Activated CD4-positive, alpha-beta T cell treated with anti-CD3 and anti-CD28 coated beads for 36 hours (primary cell): Measurements from ENCODE around the gene AGR3. TPM values are rescaled to one million over a fixed set of nuclear protein-coding genes. Genes with fewer than 3 reads are reported as not detected.
"Not testable (repeated sequence)": the region's sequence is repeated elsewhere in the genome, so short reads cannot be mapped to it uniquely, and the experiment has no call there.

Source experiments
- ATAC-seq: fragments of 200-7000 bp; cut with Tn5 transposase; one replicate; pipeline ENCODE4 v1.10.0; 2021; ENCODE audit warnings: mild to moderate bottlenecking, moderate library complexity
- CTCF ChIA-PET: fragments of 350-600 bp; sonication (Branson Sonifier 250); formaldehyde crosslinking; loops from one replicate; lab custom pipeline; 2021; ENCODE audit warnings: antibody characterized with exemption; lab: Charles Lee
- POLR2A ChIA-PET: fragments of 350-600 bp; sonication (Branson Sonifier 250); formaldehyde crosslinking; loops from one replicate; lab custom pipeline; 2021; ENCODE audit warnings: antibody characterized with exemption, inconsistent platforms; lab: Charles Lee
- DNase-seq: peaks from one replicate; pipeline ENCODE4 v3.0.0-alpha.2; 2020
- H3K27ac Mint-ChIP-seq: one replicate; pipeline ENCODE4 v1.8.0; 2021; ENCODE audit warnings: mixed read lengths
- H3K27me3 Mint-ChIP-seq: one replicate; pipeline ENCODE4 v1.8.0; 2021; ENCODE audit warnings: mixed read lengths
- H3K36me3 Mint-ChIP-seq: one replicate; pipeline ENCODE4 v1.8.0; 2021; ENCODE audit warnings: low read depth, mixed read lengths
- H3K4me1 Mint-ChIP-seq: one replicate; pipeline ENCODE4 v1.8.0; 2021; ENCODE audit warnings: mixed read lengths
- H3K4me3 Mint-ChIP-seq: one replicate; pipeline ENCODE4 v1.8.0; 2021; ENCODE audit warnings: mild to moderate bottlenecking, moderate library complexity, mixed read lengths
- H3K9me3 Mint-ChIP-seq: one replicate; pipeline ENCODE4 v1.8.0; 2021; ENCODE audit warnings: low read depth, mixed read lengths
- intact Hi-C, 2 experiments: fragments of 100-400 bp; cut with DNase I in 1 of 2; cut with micrococcal nuclease in 1 of 2; formaldehyde crosslinking; loops; one replicate each; pipeline versions ENCODE4 v1.14.2 to v1.15.1; 2022 to 2024; cut with DNase I, micrococcal nuclease
- total RNA-seq, 2 experiments: library from RNA; stranded (reverse); gene quantifications; one replicate each; pipeline ENCODE4 v1.2.3, GENCODE V29; 2021

AGR3 gene
- total RNA-seq, 2 experiments from 2014 or later, result not detected

DNA sequence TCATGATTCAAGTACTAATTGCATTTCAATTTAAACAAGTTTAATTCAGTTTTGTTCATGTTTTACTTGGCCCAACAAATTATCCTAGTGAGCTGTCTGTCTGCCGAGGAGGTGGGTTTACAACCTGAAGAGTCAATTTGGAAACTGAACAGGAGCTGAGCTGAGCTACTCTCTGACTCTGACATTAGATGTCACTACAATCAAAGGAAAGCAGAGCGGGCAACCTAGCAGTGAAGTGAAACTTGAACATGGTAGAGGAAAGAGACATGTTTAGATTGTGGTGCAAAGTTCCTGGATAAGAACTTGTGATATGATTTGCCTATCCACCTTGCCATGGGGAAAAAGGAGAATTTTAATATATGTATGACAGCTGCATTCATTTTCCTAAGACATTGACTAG, 9.6 kb upstream of the AGR3 start:
- Mint-ChIP-seq H3K4me3 (no peak overlapping the region), H3K36me3 (no peaks in the 10 kb centered on the region), H3K27ac (no peak overlapping the region), H3K4me1 (peaks cover 18% of the 10 kb centered on the region), H3K27me3 (peaks cover 1% of the 10 kb centered on the region), H3K9me3 (no peaks in the 10 kb centered on the region)
- peak; percentile 63 for ATAC-seq
- peak; percentile 18 for DNase-seq
- CTCF ChIA-PET, result interaction anchor here (1.0 to 4.3 kb wide), 8 partner anchors 8 to 1428 kb away, joined by 3 to 29 read pairs (median 4); no protein-coding TSS in a partner anchor
- intact Hi-C loops, result loop anchor here (1.0 kb wide), 1 partner anchor 27 kb away; no protein-coding TSS in a partner anchor
- POLR2A ChIA-PET, result no interaction called here

DNA sequence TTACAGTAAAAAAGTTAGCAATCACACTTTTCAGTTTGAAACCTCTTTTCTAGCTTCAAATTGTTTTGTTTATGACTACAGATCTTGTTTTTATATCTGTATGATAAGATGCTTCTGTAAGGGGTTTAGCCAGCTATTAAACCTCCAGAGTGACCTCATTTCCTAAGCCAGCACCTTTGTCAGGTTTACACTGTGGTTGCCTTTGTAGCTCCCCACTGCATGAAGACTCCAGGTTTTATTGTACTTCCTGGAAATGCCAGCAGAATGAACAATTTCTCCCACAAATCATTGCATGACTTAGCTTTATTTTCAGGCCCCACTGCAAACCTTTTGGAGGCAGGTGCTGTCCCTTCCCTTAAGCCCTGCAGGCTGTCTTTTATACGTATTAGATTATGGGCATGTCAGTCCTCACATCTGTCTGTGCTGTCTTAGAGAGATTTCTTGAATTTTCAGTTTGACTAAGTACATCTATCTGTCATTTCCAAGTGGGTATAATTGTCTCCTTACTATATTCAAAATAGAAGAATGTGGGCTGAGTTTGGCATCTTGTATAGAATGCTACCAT, 8.2 kb upstream of the AGR3 start:
- no peaks in the 10 kb centered on the region for H3K9me3 Mint-ChIP-seq
- H3K4me3 Mint-ChIP-seq, result no peak overlapping the region
- no peak overlapping the region for H3K27ac Mint-ChIP-seq
- no peaks in the 10 kb centered on the region for H3K36me3 Mint-ChIP-seq
- DNase-seq, result no peak
- POLR2A ChIA-PET, result interaction anchor here (0.6 kb wide), 1 partner anchor 795 kb away, joined by 4 read pairs; no protein-coding TSS in a partner anchor
- CTCF ChIA-PET, result interaction anchor here (0.5 to 1.6 kb wide), 3 partner anchors 8 to 43 kb away, joined by 3 to 6 read pairs (median 4); partner anchors contain the start of gene AGR3
- H3K4me1 Mint-ChIP-seq, result peaks cover 18% of the 10 kb centered on the region
- ATAC-seq, result peak; percentile 82
- peaks cover 1% of the 10 kb centered on the region for H3K27me3 Mint-ChIP-seq
- intact Hi-C loops, result no loop called here

GRCh38 chr7:16889305-16889704, 7.5 kb upstream of the AGR3 start:
- DNase-seq, result no peak
- H3K4me3 Mint-ChIP-seq, result no peak overlapping the region
- intact Hi-C loops, result no loop called here
- H3K36me3 Mint-ChIP-seq, result no peaks in the 10 kb centered on the region
- H3K9me3 Mint-ChIP-seq, result no peaks in the 10 kb centered on the region
- H3K27ac Mint-ChIP-seq, result no peak overlapping the region
- H3K27me3 Mint-ChIP-seq, result peaks cover 1% of the 10 kb centered on the region
- CTCF ChIA-PET, result interaction anchor here (0.5 to 1.6 kb wide), 2 partner anchors 29 to 43 kb away, joined by 3 to 6 read pairs; no protein-coding TSS in a partner anchor
- H3K4me1 Mint-ChIP-seq, result peaks cover 18% of the 10 kb centered on the region
- ATAC-seq, result no peak
- POLR2A ChIA-PET, result no interaction called here

GRCh38 chr7:16883918-16884317, 2.1 kb upstream of the AGR3 start:
- H3K36me3 Mint-ChIP-seq, result no peaks in the 10 kb centered on the region
- no peak for DNase-seq
- peaks cover 1% of the 10 kb centered on the region for H3K27me3 Mint-ChIP-seq
- no peaks in the 10 kb centered on the region for H3K9me3 Mint-ChIP-seq
- POLR2A ChIA-PET, result no interaction called here
- H3K4me1 Mint-ChIP-seq, result no peaks in the 10 kb centered on the region
- no peak for ATAC-seq
- no peak overlapping the region for H3K27ac Mint-ChIP-seq
- intact Hi-C loops, result no loop called here
- CTCF ChIA-PET, result no interaction called here
- no peak overlapping the region for H3K4me3 Mint-ChIP-seq

GRCh38 chr7:16880554-16880953, 1.2 kb downstream of the AGR3 start:
- Mint-ChIP-seq H3K9me3 (no peaks in the 10 kb centered on the region), H3K4me3 (no peak overlapping the region), H3K36me3 (no peaks in the 10 kb centered on the region), H3K4me1 (no peaks in the 10 kb centered on the region), H3K27ac (no peak overlapping the region), H3K27me3 (no peaks in the 10 kb centered on the region)
- DNase-seq (no peak), ATAC-seq (no peak)
- ChIA-PET POLR2A (no interaction called here), CTCF (interaction anchor here (0.6 to 1.0 kb wide), 3 partner anchors 16 to 479 kb away, joined by 3 read pairs; no protein-coding TSS in a partner anchor)
- intact Hi-C loops, result no loop called here

DNA sequence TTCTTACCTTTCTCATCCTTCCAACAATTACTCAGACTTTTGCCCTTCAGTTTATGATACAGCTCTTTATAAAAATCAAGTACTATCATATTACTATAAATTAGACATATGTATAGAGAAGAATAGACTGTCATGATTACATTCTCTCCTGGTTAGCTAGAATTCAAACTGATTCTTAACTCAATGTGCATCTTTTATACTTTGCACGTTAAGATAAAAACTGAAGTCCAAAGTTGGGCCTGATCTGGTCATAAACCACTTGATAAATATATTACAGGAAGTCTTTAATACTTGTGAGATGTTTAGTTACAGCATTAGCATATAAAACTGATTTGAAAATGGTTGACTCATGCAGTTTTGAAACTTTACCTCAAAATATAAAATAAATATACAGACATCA, 2.6 kb downstream of the AGR3 start:
- H3K4me1 Mint-ChIP-seq, result no peaks in the 10 kb centered on the region
- no peak for DNase-seq
- no peak overlapping the region for H3K4me3 Mint-ChIP-seq
- H3K27ac Mint-ChIP-seq, result no peak overlapping the region
- H3K27me3 Mint-ChIP-seq, result peaks cover 3% of the 10 kb centered on the region
- H3K36me3 Mint-ChIP-seq, result no peaks in the 10 kb centered on the region
- H3K9me3 Mint-ChIP-seq, result no peaks in the 10 kb centered on the region
- intact Hi-C loops, result no loop called here
- no peak for ATAC-seq
- CTCF ChIA-PET, result no interaction called here
- POLR2A ChIA-PET, result no interaction called here

DNA sequence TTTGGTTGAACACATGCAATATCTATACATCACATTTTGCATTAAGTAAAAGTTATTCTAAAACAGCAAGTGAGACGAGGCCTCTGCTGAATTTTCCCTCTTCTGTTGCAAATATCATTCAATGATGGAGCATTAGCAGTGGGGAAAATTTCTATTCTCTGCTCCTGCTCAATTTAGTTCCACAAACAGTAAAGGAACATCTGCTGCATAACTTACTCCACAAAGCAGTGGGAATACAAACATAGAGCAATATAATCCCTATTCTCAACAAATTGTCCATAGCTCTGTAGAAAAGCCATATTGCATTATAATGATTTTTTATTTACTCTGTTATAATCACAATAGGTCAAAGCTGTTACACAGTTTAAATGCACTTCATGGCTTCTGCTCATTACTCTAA, 5.9 kb downstream of the AGR3 start:
- intact Hi-C loops, result no loop called here
- Mint-ChIP-seq H3K27me3 (peaks cover 8% of the 10 kb centered on the region), H3K4me1 (no peaks in the 10 kb centered on the region), H3K9me3 (peaks cover 4% of the 10 kb centered on the region), H3K4me3 (no peak overlapping the region), H3K27ac (no peak overlapping the region), H3K36me3 (no peaks in the 10 kb centered on the region)
- ChIA-PET POLR2A (no interaction called here), CTCF (no interaction called here)
- no peak for ATAC-seq
- no peak for DNase-seq

- ChIA-PET POLR2A (no interaction called here), CTCF (interaction anchor here (0.7 kb wide), 1 partner anchor 794 kb away, joined by 3 read pairs; no protein-coding TSS in a partner anchor)
- no peak overlapping the region for H3K27ac Mint-ChIP-seq
- no peak overlapping the region for H3K4me3 Mint-ChIP-seq
- intact Hi-C loops, result no loop called here
- DNase-seq (no peak), ATAC-seq (no peak)
- H3K36me3 Mint-ChIP-seq, result no peaks in the 10 kb centered on the region
- H3K4me1 Mint-ChIP-seq, result no peaks in the 10 kb centered on the region
- peaks cover 8% of the 10 kb centered on the region for H3K27me3 Mint-ChIP-seq
- H3K9me3 Mint-ChIP-seq, result peaks cover 4% of the 10 kb centered on the region
Observed at GRCh38 chr7:16874066-16874465, 7.7 kb downstream of the AGR3 start.

- ATAC-seq, result no peak
- H3K27ac Mint-ChIP-seq, result no peak overlapping the region
- peaks cover under 1% of the 10 kb centered on the region for H3K9me3 Mint-ChIP-seq
- no peaks in the 10 kb centered on the region for H3K4me1 Mint-ChIP-seq
- no peak for DNase-seq
- H3K36me3 Mint-ChIP-seq, result no peaks in the 10 kb centered on the region
- POLR2A ChIA-PET, result no interaction called here
- CTCF ChIA-PET, result no interaction called here
- intact Hi-C loops, result no loop called here
- H3K27me3 Mint-ChIP-seq, result peaks cover 8% of the 10 kb centered on the region
- no peak overlapping the region for H3K4me3 Mint-ChIP-seq
Observed at GRCh38 chr7:16867328-16867727, 14.5 kb downstream of the AGR3 start.

DNA sequence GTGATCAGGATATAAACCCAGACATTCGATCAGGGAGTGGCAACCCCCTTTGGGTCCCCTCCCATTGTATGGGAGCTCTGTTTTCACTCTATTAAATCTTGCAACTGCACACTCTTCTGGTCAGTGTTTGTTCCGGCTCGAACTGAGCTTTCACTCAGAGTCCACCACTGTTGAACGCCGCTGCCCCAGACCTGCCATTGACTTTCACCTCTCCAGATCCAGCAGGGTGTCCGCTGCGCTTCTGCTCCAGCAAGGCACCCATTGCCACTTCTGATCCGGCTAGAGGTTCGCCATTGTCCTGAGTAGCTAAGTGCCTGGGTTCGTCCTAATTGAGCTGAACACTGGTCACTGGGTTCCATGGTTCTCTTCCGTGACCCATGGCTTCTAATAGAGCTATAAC, 28.6 kb downstream of the AGR3 start:
- intact Hi-C loops, H3K27ac Mint-ChIP-seq, DNase-seq, H3K4me1 Mint-ChIP-seq, H3K36me3 Mint-ChIP-seq, H3K4me3 Mint-ChIP-seq, ATAC-seq, H3K9me3 Mint-ChIP-seq, POLR2A ChIA-PET: not testable (repeated sequence)
- peaks cover 23% of the 10 kb centered on the region for H3K27me3 Mint-ChIP-seq
- CTCF ChIA-PET, result interaction anchor here (1.1 kb wide), 1 partner anchor 12 kb away, joined by 4 read pairs; no protein-coding TSS in a partner anchor

DNA sequence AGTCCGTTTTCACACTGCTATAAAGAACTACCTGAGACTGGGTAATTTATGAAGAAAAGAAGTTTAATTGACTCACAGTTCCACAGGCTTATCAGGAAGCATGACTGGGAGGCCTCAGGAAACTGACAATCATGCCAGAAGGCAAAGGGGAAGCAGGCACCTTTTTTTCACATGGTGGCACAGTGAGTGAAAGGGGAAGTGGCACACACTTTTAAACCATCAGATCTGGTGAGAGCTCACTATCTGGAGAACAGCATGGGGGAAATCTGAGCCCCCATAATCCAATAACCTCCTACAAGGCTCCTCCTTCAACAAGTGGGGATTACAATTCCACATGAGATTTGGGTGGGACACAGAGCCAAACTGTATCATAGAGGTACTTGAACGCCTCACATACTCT, 30.0 kb downstream of the AGR3 start:
- Mint-ChIP-seq H3K4me3 (no peak overlapping the region), H3K27me3 (peaks cover 23% of the 10 kb centered on the region), H3K9me3 (no peaks in the 10 kb centered on the region), H3K27ac (no peak overlapping the region), H3K36me3 (no peaks in the 10 kb centered on the region), H3K4me1 (no peaks in the 10 kb centered on the region)
- ATAC-seq, result no peak
- DNase-seq, result no peak
- intact Hi-C loops, result no loop called here
- CTCF ChIA-PET, result no interaction called here
- POLR2A ChIA-PET, result no interaction called here
